HG02798 (cell line): ENCODE data around the gene CAMTA2.

Experiments used
- ATAC-seq: cut with Tn5 transposase; IDR thresholded peaks from one replicate; pipeline ENCODE4 v1.9.1; 2021; ENCODE audit warnings: mild to moderate bottlenecking; ENCODE audit not compliant: unreplicated experiment, poor library complexity

The CAMTA2 gene

DNA sequence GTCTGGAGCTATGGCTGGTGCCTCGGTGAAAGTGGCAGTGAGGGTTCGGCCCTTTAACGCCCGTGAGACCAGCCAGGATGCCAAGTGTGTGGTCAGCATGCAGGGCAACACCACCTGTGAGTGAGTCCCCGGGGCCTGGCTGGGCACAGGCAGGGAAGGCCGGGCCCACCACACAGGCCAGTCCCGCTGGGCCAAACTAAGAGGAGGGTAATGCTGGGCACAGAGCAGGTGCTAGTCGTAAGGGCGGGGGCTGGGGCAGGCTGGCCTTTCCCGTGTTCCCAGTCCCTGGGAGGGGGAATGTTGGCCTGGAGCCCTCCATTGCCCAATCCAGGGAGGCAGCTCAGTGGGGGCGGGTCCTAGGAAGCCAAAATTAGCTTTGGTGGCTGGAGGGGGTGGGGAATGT is 12.8 kb upstream of the CAMTA2 start:
- ATAC-seq, result no peak

DNA sequence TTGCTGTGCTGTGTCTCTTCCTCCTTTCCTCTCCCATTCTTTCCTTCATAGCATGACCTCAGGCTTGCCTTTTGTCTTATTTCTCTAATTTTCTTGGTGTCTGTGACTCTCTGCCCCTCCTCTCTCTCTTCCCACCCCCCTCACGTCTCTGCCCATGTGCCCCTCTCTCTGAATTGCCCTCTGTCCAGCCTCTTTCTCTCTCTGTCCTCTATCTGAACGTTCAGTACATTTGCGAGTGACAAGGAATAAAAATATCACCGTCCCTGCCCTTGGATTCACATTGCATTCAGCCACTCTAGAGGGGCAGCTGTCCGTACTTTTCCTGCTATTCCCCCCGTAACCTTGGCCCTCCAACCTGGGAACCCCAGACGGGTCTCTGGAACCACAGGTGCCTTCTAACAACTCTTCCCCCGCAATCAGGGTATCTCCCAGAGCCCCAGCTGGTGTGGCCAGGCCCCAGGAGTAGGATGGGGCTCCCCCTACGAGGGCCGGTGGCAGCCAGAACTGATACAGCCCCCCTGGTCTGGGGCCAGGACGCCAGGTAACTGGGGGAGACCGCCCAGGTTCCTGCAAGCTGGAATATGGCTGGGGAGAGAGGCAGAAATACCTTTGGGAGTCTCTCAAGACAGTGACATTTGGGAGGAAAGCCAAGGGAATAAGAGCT is 12.1 kb upstream of the CAMTA2 start:
- no peak for ATAC-seq

GRCh38 chr17:4998732-4999429 is 11.4 kb upstream of the CAMTA2 start:
- no peak for ATAC-seq

DNA sequence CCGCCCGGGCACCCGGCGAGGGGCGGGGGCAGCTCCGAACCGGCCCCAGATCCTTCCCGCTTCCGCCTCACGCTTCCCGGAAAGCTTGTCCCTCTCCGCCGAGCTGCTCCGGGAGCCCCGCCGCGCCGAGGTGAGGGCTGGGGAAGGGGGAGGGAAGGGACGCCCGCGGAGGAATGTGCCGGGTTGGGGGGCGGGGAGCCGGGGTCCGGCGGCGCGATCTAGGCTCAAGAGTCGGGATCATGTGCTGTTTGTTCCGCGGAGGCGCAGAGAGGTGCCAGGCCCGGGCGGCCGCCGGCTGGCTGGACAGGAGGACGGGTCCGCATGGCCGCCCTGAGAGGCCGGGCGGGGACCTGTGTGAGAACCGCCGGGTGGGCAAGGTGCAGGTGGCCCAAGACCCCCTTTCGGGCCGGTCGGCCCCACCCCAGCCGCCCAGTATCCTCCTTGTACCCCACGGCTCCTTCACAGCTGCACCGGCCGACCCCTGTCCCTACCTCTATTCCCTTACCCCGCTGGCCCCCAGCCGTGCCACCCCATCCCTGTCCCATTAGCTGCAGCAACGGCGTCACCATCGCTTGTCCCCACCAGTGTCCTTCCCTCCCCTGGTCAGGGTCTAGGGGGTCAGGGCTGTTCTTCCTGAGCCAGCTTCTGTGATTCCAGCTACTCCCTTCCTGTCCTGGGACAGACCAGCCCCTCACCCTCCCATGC is 10.7 kb upstream of the CAMTA2 start:
- ATAC-seq, result no peak

DNA sequence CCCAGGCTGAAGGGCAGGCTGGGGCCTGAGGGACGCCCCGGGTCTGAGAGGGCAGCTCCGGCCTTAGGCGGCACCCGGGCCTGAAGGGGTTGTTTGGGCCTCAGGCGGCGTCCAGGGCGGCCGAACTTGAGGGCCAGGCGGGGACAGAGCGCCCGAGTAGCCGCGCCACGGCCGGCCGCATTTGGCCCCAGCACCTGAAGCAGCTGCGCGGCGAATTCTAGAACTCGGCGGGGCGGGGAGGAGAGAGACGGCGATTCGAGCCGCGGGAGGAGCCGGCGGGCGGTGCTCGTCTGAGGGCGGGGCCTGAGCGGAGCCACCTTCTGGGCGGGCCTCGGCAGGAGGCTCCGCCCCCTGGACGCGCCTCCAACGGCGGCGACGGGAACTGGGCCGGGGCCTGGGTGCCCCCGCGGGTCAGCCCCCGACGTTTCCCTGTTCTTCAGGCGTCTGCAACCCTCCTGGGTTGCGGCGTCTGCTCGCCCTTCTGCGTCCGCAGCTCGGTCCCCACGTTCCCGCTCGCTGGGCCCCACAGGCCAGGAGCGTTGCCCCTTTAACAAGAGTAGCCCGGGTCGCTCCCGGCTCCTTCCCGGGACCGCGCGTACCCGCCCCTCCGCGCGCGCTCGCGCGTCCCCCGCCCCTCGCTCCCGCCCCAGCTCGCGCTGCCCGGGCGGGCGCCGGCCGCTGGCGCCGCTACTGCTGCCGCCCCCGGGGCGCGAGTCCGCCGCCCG is 10.0 kb upstream of the CAMTA2 start, which contains the start of the genes INCA1 and KIF1C:
INCA1 (minus strand) TSS at position 221 of the 725 bp plus-strand sequence. CDS start 3,085 bp downstream, outside the sequence.
KIF1C (plus strand) TSS at position 649 of the 725 bp plus-strand sequence. CDS start 2,297 bp downstream, outside the sequence.
- ATAC-seq, result peak; percentile 89

- ATAC-seq, result no peak
Observed at GRCh38 chr17:4994081-4994595, 6.7 kb upstream of the CAMTA2 start.

GRCh38 chr17:4987767-4988567 is 492 bp upstream of the CAMTA2 start:
- ATAC-seq, result no peak

DNA sequence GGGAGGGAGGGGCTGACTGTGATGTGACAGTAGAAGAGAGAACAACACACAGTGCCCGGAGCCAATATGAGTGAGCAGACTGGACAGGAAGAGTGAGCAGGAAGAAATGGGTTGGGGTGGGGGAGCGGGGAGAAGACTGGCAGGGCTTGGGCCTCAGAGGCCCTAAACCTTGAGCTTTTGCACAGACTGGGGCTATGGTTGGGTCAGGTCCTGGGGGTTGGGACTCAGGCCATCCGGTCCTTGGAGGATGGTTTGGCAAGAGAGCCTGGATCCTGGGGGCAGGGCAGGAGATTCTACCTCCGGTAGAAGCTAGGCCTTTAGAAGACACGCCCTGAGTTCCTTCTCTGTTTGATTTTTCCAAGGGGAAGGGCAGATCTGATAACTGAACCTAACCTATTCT is 1.1 kb downstream of the CAMTA2 start:
- no peak for ATAC-seq

- ATAC-seq, result no peak
Observed at GRCh38 chr17:4982305-4982704, 5.2 kb downstream of the CAMTA2 start.

DNA sequence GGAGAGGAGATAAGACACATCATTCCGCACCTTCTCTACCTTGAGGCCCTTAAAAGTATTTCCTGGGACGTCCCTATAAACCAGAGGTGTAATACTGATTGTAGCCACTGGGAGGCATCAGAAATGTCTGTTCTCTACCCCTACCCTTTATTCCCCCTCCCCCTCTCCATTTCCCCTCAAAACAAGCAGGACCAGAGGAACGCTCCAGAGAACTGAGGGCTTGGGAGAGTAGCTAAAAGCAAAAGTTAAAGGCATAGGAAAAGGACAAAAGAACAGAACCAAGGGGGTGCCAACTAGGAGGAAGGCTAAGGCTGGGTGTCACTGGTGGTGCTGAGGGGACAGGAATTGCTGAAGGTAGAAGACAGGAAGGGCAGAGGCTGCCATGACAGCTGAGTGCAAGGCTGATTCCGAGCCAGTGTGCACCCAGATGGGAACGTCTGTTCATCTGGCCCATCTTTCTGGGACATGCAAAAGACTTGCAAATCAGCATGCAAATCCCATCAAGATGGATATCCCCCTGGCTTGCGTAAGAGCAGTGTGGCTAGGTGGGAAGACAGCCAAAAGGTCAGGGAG is 6.7 kb downstream of the CAMTA2 start:
- no peak for ATAC-seq

DNA sequence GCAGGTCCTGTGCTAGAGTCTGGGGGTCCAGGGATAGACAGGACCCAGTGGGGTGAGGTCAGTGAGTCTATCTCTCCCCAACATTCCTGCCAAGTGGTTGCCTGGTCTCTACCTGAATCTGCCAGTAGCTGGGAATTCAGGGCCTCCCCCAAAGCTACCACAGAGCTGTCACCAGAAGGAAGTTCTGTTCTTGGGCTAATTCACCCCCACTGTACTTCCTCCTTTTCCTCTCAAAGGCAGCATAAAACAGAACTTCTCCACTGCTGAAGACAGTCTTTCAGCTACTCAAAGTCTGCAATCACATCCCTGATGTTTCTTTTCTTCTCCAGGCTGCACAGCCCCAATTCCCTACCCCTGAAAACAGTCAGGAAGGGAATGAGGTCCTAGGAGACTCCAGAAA is 8.7 kb downstream of the CAMTA2 start:
- ATAC-seq, result no peak

DNA sequence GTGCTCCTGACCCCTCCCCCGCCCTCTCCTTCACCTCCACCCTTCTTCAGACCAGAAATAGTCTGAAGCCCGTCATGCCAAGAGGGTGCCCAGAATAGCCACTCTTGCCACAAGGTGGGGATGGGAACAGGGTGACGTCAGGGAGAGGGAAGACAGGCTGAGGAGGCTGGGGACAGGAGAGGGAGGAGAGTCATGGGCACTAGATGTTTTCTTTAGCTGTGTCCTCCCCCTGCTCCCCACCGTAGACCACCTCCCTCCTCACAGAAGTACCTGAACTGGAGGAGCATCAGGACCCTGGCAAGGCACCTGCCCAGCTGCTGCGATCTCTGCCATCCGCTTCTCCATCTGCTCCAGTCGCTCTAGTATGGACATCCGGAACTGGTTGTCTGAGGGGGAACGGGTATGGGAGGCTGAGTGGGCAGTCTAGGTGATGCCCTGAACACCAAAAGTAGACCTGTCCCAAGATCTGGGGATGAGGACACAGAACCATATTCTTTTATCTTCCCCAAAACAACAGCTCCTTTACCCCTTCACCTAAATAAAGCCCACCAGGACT is 13.3 kb downstream of the CAMTA2 start:
- ATAC-seq, result no peak

- no peak for ATAC-seq
Observed at GRCh38 chr17:4973256-4974114, 14.0 kb downstream of the CAMTA2 start.

DNA sequence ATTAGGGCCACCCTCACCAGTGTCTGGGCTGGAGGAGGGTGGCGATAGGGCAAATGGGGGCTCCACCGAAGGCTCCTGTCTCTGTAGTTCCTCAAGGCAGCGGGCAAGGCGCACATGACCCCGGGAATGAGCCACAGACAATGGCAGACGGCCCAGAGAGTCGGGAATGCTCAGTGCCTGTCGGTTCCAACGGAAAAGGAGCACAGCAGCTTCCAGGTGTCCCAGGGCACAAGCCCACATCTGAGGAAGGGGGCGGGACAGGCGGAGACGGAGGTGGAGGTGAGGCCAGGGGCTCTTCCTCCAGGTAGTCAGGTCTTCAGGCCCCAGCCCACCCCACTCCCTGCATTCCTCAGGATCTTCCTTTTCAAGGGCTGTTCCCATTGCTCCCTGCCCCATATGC is 14.7 kb downstream of the CAMTA2 start:
- no peak for ATAC-seq

DNA sequence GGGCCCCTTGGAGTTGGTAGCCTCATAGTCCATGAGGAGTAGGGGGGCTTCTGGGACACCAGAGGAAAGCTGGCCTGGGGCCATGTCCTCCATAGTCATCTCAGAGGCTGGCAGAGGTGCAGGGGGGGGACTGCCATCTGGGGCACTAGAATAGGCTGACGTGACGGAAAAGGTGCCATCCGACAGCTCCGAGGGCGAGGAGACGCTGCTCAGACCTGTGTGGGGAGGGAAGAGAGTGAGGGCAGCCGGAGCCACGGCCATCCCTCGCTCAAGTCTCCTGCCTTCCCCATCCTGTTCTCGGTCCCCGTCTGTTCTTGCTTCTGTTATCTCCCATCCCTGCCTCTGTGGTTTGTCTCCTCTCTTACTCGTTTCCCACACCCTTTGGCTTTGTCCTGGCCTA is 15.2 kb downstream of the CAMTA2 start:
- no peak for ATAC-seq

- ATAC-seq, result no peak
Observed at GRCh38 chr17:4971826-4972225, 15.6 kb downstream of the CAMTA2 start.

DNA sequence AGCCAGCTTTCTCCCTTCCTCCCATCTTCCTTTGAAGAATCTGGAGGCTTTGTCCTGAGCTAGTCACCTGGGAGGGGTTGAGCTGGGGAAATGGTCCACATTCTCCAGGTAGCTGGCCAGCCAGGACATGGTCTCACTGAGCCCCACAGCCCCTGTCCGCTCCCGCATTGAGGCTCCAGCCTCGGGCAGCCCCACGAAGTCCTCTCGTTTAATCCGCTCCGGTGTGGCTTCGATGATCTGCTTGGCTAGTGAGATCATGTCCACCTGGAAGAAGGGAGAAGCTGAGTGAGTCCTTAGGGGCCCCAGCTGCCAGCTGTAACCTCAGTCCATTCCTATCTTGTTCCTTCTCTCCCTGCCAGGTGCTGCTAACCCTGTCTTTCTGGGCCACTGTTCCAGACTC is 17.2 kb downstream of the CAMTA2 start:
- no peak for ATAC-seq

GRCh38 chr17:4969551-4970173 is 17.8 kb downstream of the CAMTA2 start:
- ATAC-seq, result no peak
